SK-N-SH (cell line): ENCODE measurements around the gene PRDX4.

Experiments
- CTCF ChIP-seq: fragments of 200-600 bp; sonication (generic); IDR thresholded peaks from 2 replicates; pipeline ENCODE4 v1.6.1; 2017; ENCODE audit warnings: antibody characterized with exemption, mild to moderate bottlenecking, moderate library complexity
- EP300 ChIP-seq, 2 experiments: IDR thresholded peaks; 2 replicates each; pipeline versions ENCODE4 v1.4.0 to v1.6.1; 2012; ENCODE audit warnings: borderline replicate concordance in 1 of 2, low read depth in 1 of 2, low read length in 1 of 2
- GABPA ChIP-seq: IDR thresholded peaks from 2 replicates; pipeline ENCODE4 v1.4.0; 2012; ENCODE audit warnings: low read depth, mild to moderate bottlenecking
- RAD21 ChIP-seq: IDR thresholded peaks from 2 replicates; pipeline ENCODE4 v1.6.1; 2012; ENCODE audit warnings: mild to moderate bottlenecking, low read length
- RFX5 ChIP-seq: IDR thresholded peaks from 2 replicates; pipeline ENCODE4 v1.6.1; 2012; ENCODE audit warnings: mild to moderate bottlenecking, improper control_type of control experiment, low read length
- SIN3A ChIP-seq: IDR thresholded peaks from 2 replicates; pipeline ENCODE4 v1.6.1; 2012; ENCODE audit warnings: low read depth, mild to moderate bottlenecking, low read length, moderate library complexity, borderline replicate concordance

DNA sequence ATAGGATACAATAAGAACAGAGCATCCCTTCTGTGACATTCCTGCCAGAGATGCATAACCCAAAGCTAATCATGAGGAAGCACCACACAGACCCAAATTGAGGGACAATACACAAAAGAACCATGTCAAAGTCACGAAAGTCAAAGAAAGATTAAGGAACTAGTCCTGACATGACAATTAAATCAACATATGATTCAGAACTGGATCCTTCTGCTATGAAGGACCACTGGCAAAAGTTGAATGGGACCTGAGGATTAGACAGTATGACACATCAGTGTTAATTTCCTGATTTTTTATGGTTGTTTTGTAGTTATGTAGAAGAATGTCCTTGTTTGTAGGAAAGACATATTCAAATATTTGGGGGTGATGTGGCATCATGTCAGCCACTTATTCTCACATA is 61.9 kb downstream of the PRDX4 start:
- no peak for TF ChIP-seq CTCF
- no peak for TF ChIP-seq GABPA
- no peak for TF ChIP-seq SIN3A
- no peak for TF ChIP-seq RFX5
- TF ChIP-seq EP300 (IDR thresholded peaks at IDR 0.05; ENCODE audit: borderline replicate concordance in 1 of 2, low read depth in 1 of 2, low read length in 1 of 2): no peak
- no peak for TF ChIP-seq RAD21
